HCT116 (cell line): ENCODE results near the gene INPP4A. TPM values are rescaled to one million over a fixed set of nuclear protein-coding genes. Genes with fewer than 3 reads are reported as not detected.

ENCODE experiments used
- ATAC-seq: fragments of 200-7000 bp; cut with Tn5 transposase; 2 replicates; pipeline ENCODE4 v1.9.1; 2020; ENCODE audit warnings: mild to moderate bottlenecking, moderate library complexity
- BruUV-seq: library from RNA; stranded (reverse); fragments of 400-500 nt; replicated peaks from 2 replicates; lab custom pipeline; 2021; lab: Mats Ljungman, UMichigan
- CTCF ChIA-PET: fragments of 300-600 bp; sonication (Branson Sonifier 250); formaldehyde crosslinking; loops from one replicate; lab custom pipeline; 2021; ENCODE audit warnings: antibody characterized with exemption; lab: Charles Lee
- POLR2A ChIA-PET: fragments of 300-600, 350-600 bp; sonication (Branson Sonifier 250); formaldehyde crosslinking; loops from one replicate; lab custom pipeline; 2021; ENCODE audit warnings: antibody characterized with exemption; lab: Charles Lee
- RAD21 ChIA-PET, 2 experiments: fragments of 300-600 bp; sonication (Branson Sonifier 250); formaldehyde crosslinking; loops; one replicate each; lab custom pipeline; 2023; ENCODE audit warnings: low total read pairs in 2 of 2; ENCODE audit not compliant: uncharacterized antibody in 2 of 2, unreplicated experiment in 2 of 2, low non-redundant PET in 1 of 2; lab: Charles Lee
- DNase-seq: peaks from one replicate; pipeline ENCODE4 v3.0.0-alpha.2; 2010; ENCODE audit warnings: low read depth, low spot score
- H2AFZ ChIP-seq: fragments of 200-600 bp; shearing (Covaris generic), sonication (generic); 2 replicates; pipeline ENCODE4 v1.6.1; 2017; ENCODE audit warnings: low read depth, mixed run types, mixed read lengths, antibody characterized with exemption, low read length; ENCODE audit not compliant: poor library complexity, severe bottlenecking
- H3K27ac ChIP-seq: 2 replicates; pipeline ENCODE4 v1.5.1; 2012; ENCODE audit warnings: low read depth, low read length
- H3K27me3 ChIP-seq: fragments of 200-600 bp; sonication (generic); 2 replicates; pipeline ENCODE4 v1.6.1; 2016; ENCODE audit warnings: mixed run types, low read length, mixed read lengths; ENCODE audit not compliant: insufficient read depth
- H3K36me3 ChIP-seq, 2 experiments: fragments of 200-500 bp in 1 of 2; fragments of 200-600 bp in 1 of 2; sonication (Bioruptor generic) in 1 of 2; sonication (generic) in 1 of 2; 2 replicates each; pipeline versions ENCODE4 v1.5.1 to v1.6.1; 2014 to 2016; ENCODE audit warnings: low read length in 2 of 2, inconsistent platforms in 1 of 2, mixed read lengths in 1 of 2, mixed run types in 1 of 2; ENCODE audit not compliant: insufficient read depth in 2 of 2, control insufficient read depth in 1 of 2
- H3K4me1 ChIP-seq, 2 experiments: fragments of 200-600 bp in 1 of 2; sonication (generic) in 1 of 2; 2 replicates each; pipeline versions ENCODE4 v1.5.1 to v1.6.1; 2012 to 2017; ENCODE audit warnings: low read length in 2 of 2, inconsistent platforms in 1 of 2, mild to moderate bottlenecking in 1 of 2, mixed read lengths in 1 of 2, mixed run types in 1 of 2, moderate library complexity in 1 of 2; ENCODE audit not compliant: insufficient read depth in 2 of 2, control insufficient read depth in 1 of 2
- H3K4me2 ChIP-seq: fragments of 200-600 bp; sonication (generic); 2 replicates; pipeline ENCODE4 v1.6.1; 2017; ENCODE audit warnings: mixed run types, low read length, mixed read lengths
- H3K4me3 ChIP-seq, 2 experiments: fragments of 200-600 bp in 1 of 2; sonication (generic) in 1 of 2; replicated peaks in 1 of 2; 2 replicates each; pipeline ENCODE4 v1.5.1; 2011 to 2016; ENCODE audit warnings: low read length in 2 of 2, control low read depth in 1 of 2, low read depth in 1 of 2, mild to moderate bottlenecking in 1 of 2, mixed read lengths in 1 of 2, mixed run types in 1 of 2
- H3K79me2 ChIP-seq: fragments of 200-600 bp; sonication (generic); 2 replicates; pipeline ENCODE4 v1.6.1; 2017; ENCODE audit warnings: mild to moderate bottlenecking, mixed run types, low read length, moderate library complexity, mixed read lengths; ENCODE audit not compliant: insufficient read depth
- H3K9ac ChIP-seq: fragments of 200-600 bp; sonication (generic); 2 replicates; pipeline ENCODE4 v1.6.1; 2016; ENCODE audit warnings: low read length, mixed read lengths
- H3K9me2 ChIP-seq: fragments of 200-600 bp; sonication (generic), shearing (Covaris generic); 2 replicates; pipeline ENCODE4 v1.6.1; 2017; ENCODE audit warnings: mixed run types, mild to moderate bottlenecking, moderate library complexity; ENCODE audit not compliant: insufficient read depth
- H3K9me3 ChIP-seq, 2 experiments: fragments of 200-500 bp in 1 of 2; fragments of 200-600 bp in 1 of 2; sonication (Bioruptor generic) in 1 of 2; sonication (generic) in 1 of 2; 2 replicates each; pipeline ENCODE4 v1.6.1; 2014 to 2017; ENCODE audit warnings: low read length in 2 of 2, mixed read lengths in 2 of 2, inconsistent platforms in 1 of 2, low read depth in 1 of 2, mild to moderate bottlenecking in 1 of 2, mixed run types in 1 of 2, moderate library complexity in 1 of 2; ENCODE audit not compliant: control insufficient read depth in 1 of 2, insufficient read depth in 1 of 2
- H4K20me1 ChIP-seq: fragments of 200-600 bp; sonication (generic), shearing (Covaris generic); 2 replicates; pipeline ENCODE4 v1.6.1; 2017; ENCODE audit warnings: mixed run types, mild to moderate bottlenecking, moderate library complexity; ENCODE audit not compliant: insufficient read depth
- CEBPB ChIP-seq: IDR thresholded peaks from 2 replicates; pipeline ENCODE4 v1.6.1; 2012; ENCODE audit warnings: low read depth
- CTCF ChIP-seq, 3 experiments: fragments of 200-600 bp in 1 of 3; sonication (generic) in 1 of 3; IDR thresholded peaks in 2 of 3; conservative IDR thresholded peaks in 1 of 3; 2 replicates each; pipeline ENCODE4 v1.5.1; 2012 to 2017; ENCODE audit warnings: low read depth in 2 of 3, low read length in 2 of 3, antibody characterized with exemption in 1 of 3, borderline replicate concordance in 1 of 3, control low read depth in 1 of 3, mild to moderate bottlenecking in 1 of 3, mixed read lengths in 1 of 3, mixed run types in 1 of 3, moderate library complexity in 1 of 3; ENCODE audit not compliant: insufficient read depth in 1 of 3
- EZH2 ChIP-seq: fragments of 200-600 bp; sonication (generic); IDR thresholded peaks from 2 replicates; pipeline ENCODE4 v1.6.1; 2017; ENCODE audit warnings: antibody characterized with exemption, mixed run types
- EZH2phosphoT487 ChIP-seq: fragments of 200-600 bp; IDR thresholded peaks from 2 replicates; pipeline ENCODE4 v1.6.1; 2018; ENCODE audit warnings: antibody characterized with exemption, borderline replicate concordance
- JUND ChIP-seq: IDR thresholded peaks from 2 replicates; pipeline ENCODE4 v1.6.1; 2012
- SIN3A ChIP-seq: IDR thresholded peaks from 2 replicates; pipeline ENCODE4 v1.6.1; 2012; ENCODE audit warnings: low read depth
- SP1 ChIP-seq: IDR thresholded peaks from 2 replicates; pipeline ENCODE4 v1.6.1; 2012; ENCODE audit warnings: low read depth
- TCF7L2 ChIP-seq: IDR thresholded peaks from 2 replicates; pipeline ENCODE4 v1.7.0; 2011; ENCODE audit warnings: borderline replicate concordance, inconsistent platforms; ENCODE audit not compliant: insufficient read depth, insufficient read length; ENCODE audit errors: extremely low read depth
- YY1 ChIP-seq: IDR thresholded peaks from 2 replicates; pipeline ENCODE4 v1.6.1; 2011; ENCODE audit warnings: low read length, low read depth, moderate library complexity, mild to moderate bottlenecking; ENCODE audit not compliant: insufficient replicate concordance; ENCODE audit errors: extremely low read depth
- ZNF274 ChIP-seq: fragments of 200-500 bp; sonication (Bioruptor generic); IDR thresholded peaks from 2 replicates; pipeline ENCODE4 v1.6.1; 2014; ENCODE audit warnings: mild to moderate bottlenecking, low read depth, low read length, inconsistent platforms
- intact Hi-C: fragments of 100-400 bp; cut with micrococcal nuclease; formaldehyde crosslinking; loops from 2 replicates; pipeline ENCODE4 v1.10.0; 2022
- total RNA-seq: library from RNA; stranded (reverse); gene quantifications from one replicate; pipeline ENCODE4 v1.2.1, GENCODE V29; 2021; ENCODE audit not compliant: unreplicated experiment
- TF ChIP-seq, protein P1 (sequence below): IDR thresholded peaks from 2 replicates; pipeline ENCODE4 v1.6.1; 2012
- TF ChIP-seq, protein P2 (sequence below): IDR thresholded peaks from 2 replicates; pipeline ENCODE4 v1.6.1; 2011; ENCODE audit warnings: mild to moderate bottlenecking, low read length, moderate library complexity; ENCODE audit not compliant: insufficient replicate concordance; ENCODE audit errors: extremely low read depth
- TF ChIP-seq, protein P3 (sequence below): IDR thresholded peaks from 2 replicates; pipeline ENCODE4 v1.6.1; 2012

The INPP4A gene
- total RNA-seq, 1 experiment from 2014 or later = 18.5 TPM

DNA sequence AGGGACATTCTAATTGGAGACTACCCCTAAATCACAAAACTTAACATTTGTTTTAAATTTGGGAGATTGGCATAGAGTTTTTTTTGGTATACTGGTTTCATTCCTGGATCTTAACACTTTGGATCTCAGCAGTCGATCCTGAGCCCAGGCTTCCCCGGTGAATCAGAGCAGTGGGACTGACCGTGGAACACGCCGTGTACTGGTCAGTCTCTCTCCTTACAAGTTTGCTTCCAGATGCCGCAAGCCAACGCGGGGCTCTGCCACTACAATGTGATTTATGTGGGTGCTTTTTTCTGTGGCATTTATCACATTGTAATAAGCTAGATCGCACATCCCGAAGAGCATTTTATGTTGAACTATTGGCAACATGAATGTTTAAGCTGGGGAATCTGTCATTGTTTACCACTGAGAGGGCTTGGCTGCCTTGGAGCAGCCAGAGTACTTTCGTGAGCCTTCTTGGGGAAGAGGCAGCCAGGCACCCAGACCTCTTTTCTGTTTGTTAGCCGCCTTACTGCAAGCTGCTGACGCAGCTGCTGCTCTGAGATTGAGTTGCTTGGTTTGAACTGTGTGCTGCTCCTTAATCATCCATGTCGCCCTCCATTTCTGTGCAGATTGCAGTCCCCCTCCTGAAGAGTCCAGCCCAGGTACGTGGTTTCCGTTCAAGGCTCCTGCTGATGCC lies 114.3 kb downstream of the INPP4A start:
- no peak overlapping the region for H2AFZ ChIP-seq
- no peak for DNase-seq
- H3K79me2 ChIP-seq = no peaks in the 10 kb centered on the region
- H3K4me3 ChIP-seq = no peak overlapping the region
- H3K9me3 ChIP-seq = no peaks in the 10 kb centered on the region
- intact Hi-C loops = no loop called here
- TF ChIP-seq SP1 (no peak), ZNF274 (no peak), EZH2 (no peak), SIN3A (no peak), JUND (no peak)
- POLR2A ChIA-PET = no interaction called here
- no peak for ATAC-seq
- RAD21 ChIA-PET = no interaction called here
- no peak overlapping the region for H3K27ac ChIP-seq
- CTCF ChIA-PET = interaction anchor here (2.2 kb wide), 1 partner anchor 10 kb away, joined by 11 read pairs; no protein-coding TSS in a partner anchor
- H3K4me2 ChIP-seq = no peak overlapping the region
- no TSS peak for BruUV-seq
- H4K20me1 ChIP-seq = no peaks in the 10 kb centered on the region
- no peaks in the 10 kb centered on the region for H3K36me3 ChIP-seq
- H3K9me2 ChIP-seq = no peaks in the 10 kb centered on the region
- H3K27me3 ChIP-seq = no peaks in the 10 kb centered on the region
- peaks cover 0 to 6% of the 10 kb centered on the region in 2 experiments; a peak in 1 of 4 replicates for H3K4me1 ChIP-seq
- H3K9ac ChIP-seq = no peak overlapping the region

DNA sequence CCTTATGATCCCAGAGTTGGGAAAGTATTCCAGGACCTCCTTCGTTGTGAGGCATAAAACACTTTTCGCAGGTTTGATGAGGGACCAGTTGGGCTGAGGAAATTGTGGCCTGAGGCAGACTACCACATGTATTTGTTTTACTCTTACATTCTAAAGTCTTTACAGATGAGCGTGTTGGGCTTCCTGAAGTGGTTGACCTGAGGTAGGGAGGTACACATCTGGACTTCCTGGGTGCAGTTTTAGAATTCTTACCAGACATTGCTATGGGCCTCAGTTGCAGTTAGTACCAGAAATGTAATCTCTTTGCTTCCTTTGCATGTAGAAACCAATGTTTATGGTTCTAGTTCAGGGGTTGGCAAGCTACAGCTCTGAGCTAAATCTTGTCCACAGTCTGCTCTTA lies 114.9 kb downstream of the INPP4A start:
- H2AFZ ChIP-seq = no peak overlapping the region
- ATAC-seq = no peak
- POLR2A ChIA-PET = no interaction called here
- TF ChIP-seq CTCF (IDR thresholded peaks at IDR 0.05 in 2 of 3, conservative IDR thresholded peaks at IDR 0.05 in 1 of 3; ENCODE audit: borderline replicate concordance in 1 of 3, insufficient read depth in 1 of 3, low read depth in 2 of 3, low read length in 2 of 3) (no peak), TCF7L2 (no peak), YY1 (no peak), EZH2 (no peak), EZH2phosphoT487 (no peak), JUND (no peak), CEBPB (no peak)
- TF ChIP-seq, protein P1, sequence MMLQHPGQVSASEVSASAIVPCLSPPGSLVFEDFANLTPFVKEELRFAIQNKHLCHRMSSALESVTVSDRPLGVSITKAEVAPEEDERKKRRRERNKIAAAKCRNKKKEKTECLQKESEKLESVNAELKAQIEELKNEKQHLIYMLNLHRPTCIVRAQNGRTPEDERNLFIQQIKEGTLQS = no peak
- TF ChIP-seq, protein P2, sequence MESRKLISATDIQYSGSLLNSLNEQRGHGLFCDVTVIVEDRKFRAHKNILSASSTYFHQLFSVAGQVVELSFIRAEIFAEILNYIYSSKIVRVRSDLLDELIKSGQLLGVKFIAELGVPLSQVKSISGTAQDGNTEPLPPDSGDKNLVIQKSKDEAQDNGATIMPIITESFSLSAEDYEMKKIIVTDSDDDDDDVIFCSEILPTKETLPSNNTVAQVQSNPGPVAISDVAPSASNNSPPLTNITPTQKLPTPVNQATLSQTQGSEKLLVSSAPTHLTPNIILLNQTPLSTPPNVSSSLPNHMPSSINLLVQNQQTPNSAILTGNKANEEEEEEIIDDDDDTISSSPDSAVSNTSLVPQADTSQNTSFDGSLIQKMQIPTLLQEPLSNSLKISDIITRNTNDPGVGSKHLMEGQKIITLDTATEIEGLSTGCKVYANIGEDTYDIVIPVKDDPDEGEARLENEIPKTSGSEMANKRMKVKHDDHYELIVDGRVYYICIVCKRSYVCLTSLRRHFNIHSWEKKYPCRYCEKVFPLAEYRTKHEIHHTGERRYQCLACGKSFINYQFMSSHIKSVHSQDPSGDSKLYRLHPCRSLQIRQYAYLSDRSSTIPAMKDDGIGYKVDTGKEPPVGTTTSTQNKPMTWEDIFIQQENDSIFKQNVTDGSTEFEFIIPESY = no peak
- TF ChIP-seq, protein P3, sequence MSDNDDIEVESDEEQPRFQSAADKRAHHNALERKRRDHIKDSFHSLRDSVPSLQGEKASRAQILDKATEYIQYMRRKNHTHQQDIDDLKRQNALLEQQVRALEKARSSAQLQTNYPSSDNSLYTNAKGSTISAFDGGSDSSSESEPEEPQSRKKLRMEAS = no peak
- H3K4me3 ChIP-seq = no peak overlapping the region
- no peak overlapping the region for H3K4me2 ChIP-seq
- H3K27ac ChIP-seq = no peak overlapping the region
- BruUV-seq = no TSS peak
- no peak overlapping the region for H3K9ac ChIP-seq
- RAD21 ChIA-PET = no interaction called here
- no peak for DNase-seq
- H3K27me3 ChIP-seq = no peaks in the 10 kb centered on the region
- H3K4me1 ChIP-seq = peaks cover 0 to 6% of the 10 kb centered on the region in 2 experiments; a peak in 1 of 4 replicates
- H4K20me1 ChIP-seq = no peaks in the 10 kb centered on the region
- no peaks in the 10 kb centered on the region for H3K36me3 ChIP-seq
- no peaks in the 10 kb centered on the region for H3K9me3 ChIP-seq
- intact Hi-C loops = no loop called here
- H3K79me2 ChIP-seq = no peaks in the 10 kb centered on the region
- CTCF ChIA-PET = interaction anchor here (2.2 kb wide), 1 partner anchor 9 kb away, joined by 11 read pairs; no protein-coding TSS in a partner anchor
- H3K9me2 ChIP-seq = no peaks in the 10 kb centered on the region
